Endothelial cell of umbilical vein (primary cell): ENCODE measurements around the gene FBXW9. TPM values are rescaled to one million over a fixed set of nuclear protein-coding genes. Genes with fewer than 3 reads are reported as not detected.

Experiments
- BruUV-seq: library from RNA; stranded (reverse); fragments of 400-500 nt; replicated peaks from 2 replicates; lab custom pipeline; 2021; lab: Mats Ljungman, UMichigan
- CTCF ChIA-PET: fragments of 300-600, 350-600 bp; sonication (Branson Sonifier 250); formaldehyde crosslinking; loops from one replicate; lab custom pipeline; 2021; ENCODE audit warnings: antibody characterized with exemption, inconsistent platforms; lab: Charles Lee
- POLR2A ChIA-PET: fragments of 300-600, 350-600 bp; sonication (Branson Sonifier 250); formaldehyde crosslinking; loops from one replicate; lab custom pipeline; 2021; ENCODE audit warnings: antibody characterized with exemption, inconsistent platforms; lab: Charles Lee
- DNase-seq: peaks from one replicate; pipeline ENCODE4 v3.0.0-alpha.2; 2011; ENCODE audit warnings: low read depth, low spot score
- FAIRE-seq: peaks from 2 replicates; lab custom pipeline; 2011; peaks lifted over from hg19 to GRCh38; lab: Jason Lieb, UNC
- H2AFZ ChIP-seq: 2 replicates; pipeline ENCODE4 v1.6.0; 2012; ENCODE audit warnings: low read depth, low read length, control low read depth, inconsistent platforms
- H3K27ac ChIP-seq: 2 replicates; pipeline ENCODE4 v1.5.1; 2011; ENCODE audit warnings: low read depth, mild to moderate bottlenecking, control low read depth, low read length, moderate library complexity; ENCODE audit not compliant: insufficient read depth
- H3K27me3 ChIP-seq, 2 experiments: 2 replicates each; pipeline versions ENCODE4 v1.6.0 to v1.6.1; 2011; ENCODE audit warnings: low read length in 2 of 2, mixed read lengths in 1 of 2; ENCODE audit not compliant: control insufficient read depth in 2 of 2, insufficient read depth in 2 of 2
- H3K36me3 ChIP-seq, 2 experiments: 2 replicates in 1 of 2; 3 replicates in 1 of 2; pipeline ENCODE4 v1.5.1; 2011; ENCODE audit warnings: low read length in 2 of 2, mild to moderate bottlenecking in 1 of 2, moderate library complexity in 1 of 2; ENCODE audit not compliant: control insufficient read depth in 2 of 2, insufficient read depth in 2 of 2; ENCODE audit errors: extremely low read depth in 1 of 2
- H3K4me1 ChIP-seq: 3 replicates; pipeline ENCODE4 v1.5.1; 2011; ENCODE audit warnings: mild to moderate bottlenecking, low read length; ENCODE audit not compliant: control insufficient read depth, insufficient read depth; ENCODE audit errors: extremely low read depth
- H3K4me2 ChIP-seq: 2 replicates; pipeline ENCODE4 v1.6.1; 2011; ENCODE audit warnings: low read length, control low read depth, mixed read lengths; ENCODE audit not compliant: insufficient read depth
- H3K4me3 ChIP-seq, 3 experiments: fragments of 200-600 bp in 1 of 3; sonication (generic), shearing (Covaris generic) in 1 of 3; replicated peaks in 1 of 3; 2 replicates each; pipeline ENCODE4 v1.5.1; 2011 to 2016; ENCODE audit warnings: control low read depth in 3 of 3, low read length in 3 of 3, mild to moderate bottlenecking in 2 of 3, inconsistent platforms in 1 of 3, low read depth in 1 of 3, moderate library complexity in 1 of 3; ENCODE audit not compliant: insufficient read depth in 1 of 3
- H3K79me2 ChIP-seq: 2 replicates; pipeline ENCODE4 v1.6.0; 2012; ENCODE audit warnings: low read length, inconsistent platforms; ENCODE audit not compliant: control insufficient read depth, insufficient read depth
- H3K9ac ChIP-seq: replicated peaks from 2 replicates; pipeline ENCODE3; 2011; ENCODE audit warnings: low read length, control low read depth; ENCODE audit not compliant: insufficient read depth; ENCODE audit errors: extremely low read depth
- H3K9me1 ChIP-seq: replicated peaks from 3 replicates; pipeline ENCODE4 v1.6.0; 2011; ENCODE audit warnings: mild to moderate bottlenecking, low read length; ENCODE audit not compliant: control insufficient read depth, insufficient read depth; ENCODE audit errors: extremely low read depth
- H3K9me3 ChIP-seq: replicated peaks from 2 replicates; pipeline ENCODE4 v1.5.1; 2012; ENCODE audit warnings: low read length, inconsistent platforms; ENCODE audit not compliant: control insufficient read depth, insufficient read depth
- H4K20me1 ChIP-seq: replicated peaks from 2 replicates; pipeline ENCODE3; 2011; ENCODE audit warnings: mild to moderate bottlenecking, low read length; ENCODE audit not compliant: control insufficient read depth, insufficient read depth; ENCODE audit errors: extremely low read depth
- CTCF ChIP-seq, 2 donors: IDR thresholded peaks; 1 replicate in 1 of 2; 2 replicates in 1 of 2; pipeline ENCODE4 v1.5.1; 2011; ENCODE audit warnings: low read length in 2 of 2, mild to moderate bottlenecking in 2 of 2, moderate library complexity in 2 of 2, control low read depth in 1 of 2, inconsistent platforms in 1 of 2, low read depth in 1 of 2; ENCODE audit not compliant: insufficient read depth in 1 of 2; ENCODE audit errors: extremely low read depth in 1 of 2
- EZH2 ChIP-seq: IDR thresholded peaks from 2 replicates; pipeline ENCODE4 v1.6.1; 2012; ENCODE audit warnings: borderline replicate concordance, low read depth, mild to moderate bottlenecking, moderate library complexity, low read length, inconsistent platforms; ENCODE audit not compliant: severe bottlenecking
- FOS ChIP-seq: IDR thresholded peaks from 2 replicates; pipeline ENCODE4 v1.6.1; 2011; ENCODE audit warnings: mild to moderate bottlenecking, low read length, moderate library complexity, borderline replicate concordance; ENCODE audit not compliant: insufficient read depth
- GATA2 ChIP-seq: IDR thresholded peaks from 2 replicates; pipeline ENCODE4 v1.7.0; 2011; ENCODE audit warnings: low read depth, mild to moderate bottlenecking, moderate library complexity, mixed read lengths, low read length; ENCODE audit not compliant: insufficient read length, insufficient read depth
- JUN ChIP-seq: IDR thresholded peaks from 2 replicates; pipeline ENCODE4 v1.6.1; 2011; ENCODE audit warnings: borderline replicate concordance, low read depth; ENCODE audit not compliant: insufficient read length, insufficient read depth
- MAX ChIP-seq: IDR thresholded peaks from 2 replicates; pipeline ENCODE4 v1.6.1; 2011; ENCODE audit not compliant: insufficient read depth, insufficient read length
- MYC ChIP-seq: IDR thresholded peaks from one replicate; pipeline ENCODE4 v1.6.1; 2011; ENCODE audit warnings: mild to moderate bottlenecking, low read depth, low read length
- POLR2A ChIP-seq: IDR thresholded peaks from 2 replicates; pipeline ENCODE4 v1.6.1; 2012; ENCODE audit warnings: low read depth, mild to moderate bottlenecking, control low read depth, low read length
- POLR2AphosphoS5 ChIP-seq: IDR thresholded peaks from 2 replicates; pipeline ENCODE4 v1.6.1; 2012; ENCODE audit warnings: low read depth, mild to moderate bottlenecking, control low read depth, low read length, moderate library complexity; ENCODE audit not compliant: insufficient read depth
- dilution Hi-C: fragments of 300-500 bp; cut with MboI; formaldehyde crosslinking; loops from one replicate; pipeline ENCODE4 v1.15.0; 2019; ENCODE audit warnings: low sequenced_read_pairs; ENCODE audit not compliant: extremely low pct_ligation_motif_present
- intact Hi-C: fragments of 100-400 bp; cut with micrococcal nuclease; formaldehyde crosslinking; loops from one replicate; pipeline ENCODE4 v1.10.0; 2022
- polyA plus RNA-seq, 4 experiments: library from polyadenylated mRNA; depleted of rRNA in 3 of 4; stranded (reverse) in 3 of 4; unstranded in 1 of 4; fragments of >200 nt; gene quantifications; 2 replicates each; pipeline versions ENCODE4 v1.2.1 to v1.2.3, GENCODE V29; 2011 to 2012; ENCODE audit warnings: missing spikeins in 1 of 4
- total RNA-seq: library from RNA; stranded (reverse); gene quantifications from 2 replicates; pipeline ENCODE4 v1.2.3, GENCODE V29; 2021

The FBXW9 gene
- total and polyA plus RNA-seq, 2 donors (not counting 3 experiments of a cell fraction or from before 2014, with no cell fraction given) = 12.4 to 19.3 TPM

- CTCF ChIA-PET = interaction anchor here (0.6 to 2.5 kb wide), 3 partner anchors 10 to 725 kb away, joined by 3 to 10 read pairs (median 7); partner anchors contain the start of genes MAN2B1, WDR83 and ZNF700
- no peaks in the 10 kb centered on the region for H3K9me3 ChIP-seq
- DNase-seq = no peak
- no peak overlapping the region for H3K4me3 ChIP-seq
- no TSS peak for BruUV-seq
- H3K9me1 ChIP-seq = no peaks in the 10 kb centered on the region
- H3K4me1 ChIP-seq = no peaks in the 10 kb centered on the region
- intact Hi-C loops = no loop called here
- TF ChIP-seq POLR2AphosphoS5 (no peak), EZH2 (no peak), FOS (no peak), MYC (no peak), MAX (no peak), JUN (no peak), POLR2A (no peak), GATA2 (no peak), CTCF (IDR thresholded peaks at IDR 0.05; ENCODE audit: extremely low read depth in 1 of 2, insufficient read depth in 1 of 2, low read depth in 1 of 2, low read length in 2 of 2) (no peak)
- no peak overlapping the region for H3K4me2 ChIP-seq
- H3K36me3 ChIP-seq = no peaks in the 10 kb centered on the region
- H2AFZ ChIP-seq = no peak overlapping the region
- POLR2A ChIA-PET = no interaction called here
- H4K20me1 ChIP-seq = no peaks in the 10 kb centered on the region
- no peak for FAIRE-seq
- no peak overlapping the region for H3K27ac ChIP-seq
- H3K79me2 ChIP-seq = no peaks in the 10 kb centered on the region
- H3K27me3 ChIP-seq = no peaks in the 10 kb centered on the region
- dilution Hi-C loops = no loop called here
- no peak overlapping the region for H3K9ac ChIP-seq
These were observed 46.5 kb downstream of the FBXW9 start for GRCh38 chr19:12649941-12650340.
